Ishikawa (cell line): ENCODE data around the gene MYL2.

Experiments
- RAD21 ChIP-seq: IDR thresholded peaks from 2 replicates; pipeline ENCODE4 v1.6.1; 2012; ENCODE audit warnings: low read depth
- TF ChIP-seq, protein P1 (sequence below): IDR thresholded peaks from 2 replicates; pipeline ENCODE4 v1.6.1; 2012; ENCODE audit warnings: low read depth, mild to moderate bottlenecking

DNA sequence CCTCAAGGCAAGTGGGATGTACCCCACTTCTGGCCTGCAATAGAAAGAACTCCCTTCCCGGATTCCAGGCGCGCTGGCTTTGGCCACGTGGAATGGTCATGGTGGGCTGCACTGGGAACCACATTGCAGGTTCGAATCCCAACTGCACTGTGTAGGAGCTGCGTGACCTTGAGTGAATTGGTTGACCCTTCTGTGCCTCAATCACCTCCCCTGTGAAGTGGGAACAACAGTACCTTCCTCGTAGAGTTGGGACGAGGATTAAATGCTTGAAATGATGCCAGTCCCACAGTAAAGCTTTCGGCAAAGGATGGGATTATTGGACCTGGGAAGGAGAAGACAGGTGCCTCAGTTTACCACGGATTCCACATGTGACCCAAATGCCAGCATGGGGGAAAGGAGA is 36.8 kb upstream of the MYL2 start:
- TF ChIP-seq, protein P1, sequence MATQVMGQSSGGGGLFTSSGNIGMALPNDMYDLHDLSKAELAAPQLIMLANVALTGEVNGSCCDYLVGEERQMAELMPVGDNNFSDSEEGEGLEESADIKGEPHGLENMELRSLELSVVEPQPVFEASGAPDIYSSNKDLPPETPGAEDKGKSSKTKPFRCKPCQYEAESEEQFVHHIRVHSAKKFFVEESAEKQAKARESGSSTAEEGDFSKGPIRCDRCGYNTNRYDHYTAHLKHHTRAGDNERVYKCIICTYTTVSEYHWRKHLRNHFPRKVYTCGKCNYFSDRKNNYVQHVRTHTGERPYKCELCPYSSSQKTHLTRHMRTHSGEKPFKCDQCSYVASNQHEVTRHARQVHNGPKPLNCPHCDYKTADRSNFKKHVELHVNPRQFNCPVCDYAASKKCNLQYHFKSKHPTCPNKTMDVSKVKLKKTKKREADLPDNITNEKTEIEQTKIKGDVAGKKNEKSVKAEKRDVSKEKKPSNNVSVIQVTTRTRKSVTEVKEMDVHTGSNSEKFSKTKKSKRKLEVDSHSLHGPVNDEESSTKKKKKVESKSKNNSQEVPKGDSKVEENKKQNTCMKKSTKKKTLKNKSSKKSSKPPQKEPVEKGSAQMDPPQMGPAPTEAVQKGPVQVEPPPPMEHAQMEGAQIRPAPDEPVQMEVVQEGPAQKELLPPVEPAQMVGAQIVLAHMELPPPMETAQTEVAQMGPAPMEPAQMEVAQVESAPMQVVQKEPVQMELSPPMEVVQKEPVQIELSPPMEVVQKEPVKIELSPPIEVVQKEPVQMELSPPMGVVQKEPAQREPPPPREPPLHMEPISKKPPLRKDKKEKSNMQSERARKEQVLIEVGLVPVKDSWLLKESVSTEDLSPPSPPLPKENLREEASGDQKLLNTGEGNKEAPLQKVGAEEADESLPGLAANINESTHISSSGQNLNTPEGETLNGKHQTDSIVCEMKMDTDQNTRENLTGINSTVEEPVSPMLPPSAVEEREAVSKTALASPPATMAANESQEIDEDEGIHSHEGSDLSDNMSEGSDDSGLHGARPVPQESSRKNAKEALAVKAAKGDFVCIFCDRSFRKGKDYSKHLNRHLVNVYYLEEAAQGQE, result no peak
- no peak for TF ChIP-seq RAD21
